Activated CD8-positive, alpha-beta memory T cell treated with anti-CD3 and anti-CD28 coated beads, Interleukin-2, amount 10 ng/mL, durations not matched to agents 7 days and 5 days (primary cell): Measurements from ENCODE around the gene TMEM17. TPM values are rescaled to one million over a fixed set of nuclear protein-coding genes. Genes with fewer than 3 reads are reported as not detected.
"Not testable (repeated sequence)": the region's sequence is repeated elsewhere in the genome, so short reads cannot be mapped to it uniquely, and the experiment has no call there.

Experiments
- ATAC-seq: fragments of 150-1000 bp; cut with Tn5 transposase; one replicate; pipeline ENCODE4 v1.10.0; 2021; ENCODE audit warnings: moderate library complexity
- CTCF ChIA-PET: fragments of 350-600 bp; sonication (Branson Sonifier 250); formaldehyde crosslinking; loops from one replicate; lab custom pipeline; 2021; ENCODE audit warnings: antibody characterized with exemption; lab: Charles Lee
- DNase-seq: peaks from one replicate; pipeline ENCODE4 v3.0.0-alpha.2; 2020
- H3K27ac Mint-ChIP-seq: one replicate; pipeline ENCODE4 v1.8.0; 2021; ENCODE audit warnings: mild to moderate bottlenecking, mixed read lengths
- H3K27me3 Mint-ChIP-seq: one replicate; pipeline ENCODE4 v1.8.0; 2021; ENCODE audit warnings: mixed read lengths
- H3K36me3 Mint-ChIP-seq: one replicate; pipeline ENCODE4 v1.8.0; 2021; ENCODE audit warnings: mild to moderate bottlenecking, mixed read lengths
- H3K4me1 Mint-ChIP-seq: one replicate; pipeline ENCODE4 v1.8.0; 2021; ENCODE audit warnings: mixed read lengths
- H3K4me3 Mint-ChIP-seq: one replicate; pipeline ENCODE4 v1.8.0; 2021; ENCODE audit warnings: mild to moderate bottlenecking, moderate library complexity, mixed read lengths
- H3K9me3 Mint-ChIP-seq: one replicate; pipeline ENCODE4 v1.8.0; 2022; ENCODE audit warnings: low read depth, mixed read lengths
- total RNA-seq, 2 experiments: library from RNA; stranded (reverse); gene quantifications; one replicate each; pipeline ENCODE4 v1.2.3, GENCODE V29; 2021

Gene TMEM17
- total RNA-seq, 2 experiments from 2014 or later: 0.12 to 0.26 TPM

GRCh38 chr2:62527478-62528210, 21.6 kb upstream of the TMEM17 start:
- Mint-ChIP-seq H3K27me3 (peaks cover 27% of the 10 kb centered on the region), H3K9me3 (no peaks in the 10 kb centered on the region), H3K27ac (no peak overlapping the region), H3K4me1 (no peaks in the 10 kb centered on the region), H3K36me3 (no peaks in the 10 kb centered on the region), H3K4me3 (no peak overlapping the region)
- CTCF ChIA-PET: no interaction called here
- ATAC-seq (no peak), DNase-seq (no peak)

- no peak for ATAC-seq
- CTCF ChIA-PET: no interaction called here
- no peaks in the 10 kb centered on the region for H3K36me3 Mint-ChIP-seq
- no peak overlapping the region for H3K4me3 Mint-ChIP-seq
- H3K4me1 Mint-ChIP-seq: no peaks in the 10 kb centered on the region
- H3K27ac Mint-ChIP-seq: no peak overlapping the region
- no peak for DNase-seq
- no peaks in the 10 kb centered on the region for H3K9me3 Mint-ChIP-seq
- peaks cover 30% of the 10 kb centered on the region for H3K27me3 Mint-ChIP-seq
Measured at GRCh38 chr2:62526531-62527381, 20.8 kb upstream of the TMEM17 start.

- Mint-ChIP-seq H3K36me3 (no peaks in the 10 kb centered on the region), H3K9me3 (no peaks in the 10 kb centered on the region), H3K4me3 (no peak overlapping the region), H3K27me3 (peaks cover 30% of the 10 kb centered on the region), H3K4me1 (no peaks in the 10 kb centered on the region), H3K27ac (no peak overlapping the region)
- CTCF ChIA-PET: no interaction called here
- no peak for DNase-seq
- ATAC-seq: no peak
Measured at GRCh38 chr2:62525549-62526269, 19.7 kb upstream of the TMEM17 start.

GRCh38 chr2:62524293-62524941, 18.4 kb upstream of the TMEM17 start:
- Mint-ChIP-seq H3K27me3 (peaks cover 21% of the 10 kb centered on the region), H3K4me1 (no peaks in the 10 kb centered on the region), H3K36me3 (no peaks in the 10 kb centered on the region), H3K9me3 (no peaks in the 10 kb centered on the region), H3K27ac (no peak overlapping the region), H3K4me3 (no peak overlapping the region)
- CTCF ChIA-PET: no interaction called here
- ATAC-seq (no peak), DNase-seq (no peak)

GRCh38 chr2:62521061-62521460, 15.1 kb upstream of the TMEM17 start:
- H3K36me3 Mint-ChIP-seq, H3K4me3 Mint-ChIP-seq, H3K27ac Mint-ChIP-seq, H3K9me3 Mint-ChIP-seq, ATAC-seq, H3K4me1 Mint-ChIP-seq, DNase-seq: not testable (repeated sequence)
- H3K27me3 Mint-ChIP-seq: peaks cover 22% of the 10 kb centered on the region
- CTCF ChIA-PET: interaction anchor here (1.4 kb wide), 1 partner anchor 15 kb away, joined by 3 read pairs; the partner anchor contains the start of gene TMEM17

GRCh38 chr2:62512384-62512783, 6.4 kb upstream of the TMEM17 start:
- peaks cover 32% of the 10 kb centered on the region for H3K27me3 Mint-ChIP-seq
- no peak overlapping the region for H3K4me3 Mint-ChIP-seq
- no peaks in the 10 kb centered on the region for H3K4me1 Mint-ChIP-seq
- no peaks in the 10 kb centered on the region for H3K9me3 Mint-ChIP-seq
- H3K27ac Mint-ChIP-seq: no peak overlapping the region
- H3K36me3 Mint-ChIP-seq: no peaks in the 10 kb centered on the region
- no peak for DNase-seq
- CTCF ChIA-PET: no interaction called here
- ATAC-seq: no peak

GRCh38 chr2:62511636-62512035, 5.6 kb upstream of the TMEM17 start:
- Mint-ChIP-seq H3K9me3 (no peaks in the 10 kb centered on the region), H3K27me3 (peaks cover 28% of the 10 kb centered on the region), H3K36me3 (no peaks in the 10 kb centered on the region), H3K27ac (no peak overlapping the region), H3K4me1 (no peaks in the 10 kb centered on the region), H3K4me3 (no peak overlapping the region)
- CTCF ChIA-PET: no interaction called here
- no peak for ATAC-seq
- no peak for DNase-seq

- Mint-ChIP-seq H3K27ac (no peak overlapping the region), H3K36me3 (no peaks in the 10 kb centered on the region), H3K4me1 (peaks cover 8% of the 10 kb centered on the region), H3K27me3 (peaks cover 37% of the 10 kb centered on the region), H3K4me3 (peak overlapping the region; percentile 76), H3K9me3 (no peaks in the 10 kb centered on the region)
- DNase-seq (no peak), ATAC-seq (peak; percentile 11)
- CTCF ChIA-PET: interaction anchor here (0.9 to 1.0 kb wide), 2 partner anchors 15 to 49 kb away, joined by 3 read pairs; no protein-coding TSS in a partner anchor
Measured at GRCh38 chr2:62506421-62506750, 391 bp upstream of the TMEM17 start.

- Mint-ChIP-seq H3K4me3 (peak overlapping the region; percentile 76), H3K9me3 (no peaks in the 10 kb centered on the region), H3K36me3 (no peaks in the 10 kb centered on the region), H3K27ac (no peak overlapping the region), H3K4me1 (peaks cover 8% of the 10 kb centered on the region), H3K27me3 (peaks cover 37% of the 10 kb centered on the region)
- no peak for ATAC-seq
- CTCF ChIA-PET: no interaction called here
- DNase-seq: no peak
Measured at GRCh38 chr2:62505109-62505749, 766 bp downstream of the TMEM17 start.

GRCh38 chr2:62504657-62505056, 1.3 kb downstream of the TMEM17 start:
- Mint-ChIP-seq H3K27me3 (peaks cover 37% of the 10 kb centered on the region), H3K4me3 (no peak overlapping the region), H3K27ac (no peak overlapping the region), H3K4me1 (peaks cover 8% of the 10 kb centered on the region), H3K9me3 (no peaks in the 10 kb centered on the region), H3K36me3 (no peaks in the 10 kb centered on the region)
- CTCF ChIA-PET: no interaction called here
- no peak for ATAC-seq
- DNase-seq: no peak

- no peak overlapping the region for H3K4me3 Mint-ChIP-seq
- H3K27me3 Mint-ChIP-seq: peaks cover 23% of the 10 kb centered on the region
- CTCF ChIA-PET: no interaction called here
- DNase-seq (no peak), ATAC-seq (no peak)
- H3K4me1 Mint-ChIP-seq: peaks cover 8% of the 10 kb centered on the region
- no peaks in the 10 kb centered on the region for H3K36me3 Mint-ChIP-seq
- H3K27ac Mint-ChIP-seq: no peak overlapping the region
- H3K9me3 Mint-ChIP-seq: no peaks in the 10 kb centered on the region
Measured at GRCh38 chr2:62501794-62502500, 4.0 kb downstream of the TMEM17 start.

- Mint-ChIP-seq H3K9me3 (no peaks in the 10 kb centered on the region), H3K27ac (no peak overlapping the region), H3K27me3 (peaks cover 18% of the 10 kb centered on the region), H3K4me1 (peaks cover 3% of the 10 kb centered on the region), H3K36me3 (no peaks in the 10 kb centered on the region), H3K4me3 (no peak overlapping the region)
- no peak for DNase-seq
- CTCF ChIA-PET: no interaction called here
- no peak for ATAC-seq
Measured at GRCh38 chr2:62501069-62501468, 4.9 kb downstream of the TMEM17 start.
